IMR-90 (cell line): ENCODE results near the gene PRMT7. TPM values are rescaled to one million over a fixed set of nuclear protein-coding genes. Genes with fewer than 3 reads are reported as not detected.
A peak's percentile ranks its signal among the peaks of the same experiment; 100 is the strongest.

Experiments used
- ATAC-seq: fragments of 200-7000 bp; cut with Tn5 transposase; 2 replicates; pipeline ENCODE4 v1.9.1; 2020; ENCODE audit warnings: low read depth, mild to moderate bottlenecking, moderate library complexity
- BruUV-seq: library from RNA; stranded (reverse); fragments of 400-500 nt; replicated peaks from 2 replicates; lab custom pipeline; 2021; lab: Mats Ljungman, UMichigan
- CTCF ChIA-PET: fragments of 300-600 bp; formaldehyde crosslinking; extraction: SDS; loops from one replicate; lab custom pipeline; 2021; ENCODE audit warnings: antibody characterized with exemption; lab: Yijun Ruan, JAX
- POLR2A ChIA-PET: fragments of 300-600 bp; sonication (Branson Sonifier 250); formaldehyde crosslinking; loops from one replicate; lab custom pipeline; 2022; ENCODE audit warnings: antibody characterized with exemption; ENCODE audit not compliant: unreplicated experiment; lab: Charles Lee
- DNase-seq: peaks from one replicate; pipeline ENCODE4 v3.0.0; 2013
- H2AFZ ChIP-seq: replicated peaks from 2 replicates; pipeline ENCODE3; 2013; ENCODE audit warnings: low read length, mild to moderate bottlenecking; ENCODE audit not compliant: poor library complexity
- H2AK5ac ChIP-seq: 2 replicates; pipeline ENCODE4 v1.6.1; 2013; ENCODE audit warnings: low read depth, low read length, inconsistent platforms
- H2AK9ac ChIP-seq: replicated peaks from 2 replicates; pipeline ENCODE3; 2013; ENCODE audit warnings: mild to moderate bottlenecking, low read depth, low read length, moderate library complexity; ENCODE audit not compliant: poor library complexity
- H2BK120ac ChIP-seq: 2 replicates; pipeline ENCODE4 v1.6.1; 2013; ENCODE audit warnings: low read depth, low read length, inconsistent platforms
- H2BK15ac ChIP-seq: 3 replicates; pipeline ENCODE4 v1.6.1; 2013; ENCODE audit warnings: low read depth, low read length, inconsistent platforms
- H2BK20ac ChIP-seq: 2 replicates; pipeline ENCODE4 v1.6.1; 2013; ENCODE audit warnings: low read depth, mild to moderate bottlenecking, inconsistent platforms, low read length, moderate library complexity
- H2BK5ac ChIP-seq: 2 replicates; pipeline ENCODE4 v1.6.1; 2013; ENCODE audit warnings: mild to moderate bottlenecking, low read depth, low read length, inconsistent platforms; ENCODE audit not compliant: poor library complexity, severe bottlenecking
- H3K14ac ChIP-seq: replicated peaks from 2 replicates; pipeline ENCODE4 v1.6.1; 2013; ENCODE audit warnings: low read depth, low read length, inconsistent platforms
- H3K18ac ChIP-seq: 2 replicates; pipeline ENCODE4 v1.6.1; 2013; ENCODE audit warnings: low read depth, low read length, control low read depth
- H3K23ac ChIP-seq: 2 replicates; pipeline ENCODE4 v1.6.1; 2013; ENCODE audit warnings: low read depth, low read length, inconsistent platforms
- H3K27ac ChIP-seq: 2 replicates; pipeline ENCODE4 v1.5.1; 2013; ENCODE audit warnings: mild to moderate bottlenecking, control low read depth, low read length; ENCODE audit not compliant: insufficient read depth
- H3K27me3 ChIP-seq: 2 replicates; pipeline ENCODE4 v1.6.1; 2013; ENCODE audit warnings: low read length; ENCODE audit not compliant: control insufficient read depth, insufficient read depth
- H3K36me3 ChIP-seq: 2 replicates; pipeline ENCODE4 v1.6.1; 2013; ENCODE audit warnings: low read length, mixed read lengths; ENCODE audit not compliant: control insufficient read depth, insufficient read depth
- H3K4ac ChIP-seq: 2 replicates; pipeline ENCODE4 v1.6.1; 2013; ENCODE audit warnings: low read depth, low read length, inconsistent platforms
- H3K4me1 ChIP-seq: 2 replicates; pipeline ENCODE4 v1.6.1; 2013; ENCODE audit warnings: low read length, mixed read lengths; ENCODE audit not compliant: control insufficient read depth, insufficient read depth
- H3K4me2 ChIP-seq: 2 replicates; pipeline ENCODE4 v1.6.1; 2013; ENCODE audit warnings: low read depth, mild to moderate bottlenecking, control low read depth, low read length, moderate library complexity
- H3K4me3 ChIP-seq: 2 replicates; pipeline ENCODE4 v1.5.1; 2013; ENCODE audit warnings: low read depth, mild to moderate bottlenecking, control low read depth, low read length, moderate library complexity; ENCODE audit not compliant: insufficient read depth
- H3K56ac ChIP-seq: 2 replicates; pipeline ENCODE4 v1.6.1; 2013; ENCODE audit warnings: low read length, inconsistent platforms; ENCODE audit not compliant: insufficient read depth; ENCODE audit errors: extremely low read depth
- H3K79me1 ChIP-seq, 2 experiments: 2 replicates each; pipeline ENCODE4 v1.6.1; 2013; ENCODE audit warnings: low read length in 2 of 2, inconsistent platforms in 1 of 2, low read depth in 1 of 2
- H3K9ac ChIP-seq: 2 replicates; pipeline ENCODE4 v1.6.1; 2013; ENCODE audit warnings: low read depth, low read length, control low read depth
- H3K9me1 ChIP-seq: 2 replicates; pipeline ENCODE4 v1.6.1; 2013; ENCODE audit warnings: low read length, inconsistent platforms; ENCODE audit not compliant: insufficient read depth
- H3K9me3 ChIP-seq: 2 replicates; pipeline ENCODE4 v1.6.1; 2013; ENCODE audit warnings: low read length; ENCODE audit not compliant: control insufficient read depth, insufficient read depth
- H4K20me1 ChIP-seq: 2 replicates; pipeline ENCODE4 v1.6.1; 2013; ENCODE audit warnings: low read length, inconsistent platforms; ENCODE audit not compliant: insufficient read depth
- H4K5ac ChIP-seq: 2 replicates; pipeline ENCODE4 v1.6.1; 2013; ENCODE audit warnings: mild to moderate bottlenecking, low read depth, low read length, control low read depth
- H4K8ac ChIP-seq, 2 experiments: 2 replicates each; pipeline ENCODE4 v1.6.1; 2013; ENCODE audit warnings: low read depth in 2 of 2, low read length in 2 of 2, control low read depth in 1 of 2, inconsistent platforms in 1 of 2
- H4K91ac ChIP-seq: 2 replicates; pipeline ENCODE4 v1.6.1; 2013; ENCODE audit warnings: low read depth, low read length, inconsistent platforms; ENCODE audit not compliant: insufficient read depth
- CHD1 ChIP-seq: IDR thresholded peaks from 2 replicates; pipeline ENCODE4 v1.6.1; 2012; ENCODE audit warnings: low read depth, low read length, improper control_type of control experiment
- FOS ChIP-seq: fragments of 150-350 bp; IDR thresholded peaks from 2 replicates; pipeline ENCODE4 v1.6.1; 2016; ENCODE audit warnings: low read depth, low read length
- MAFK ChIP-seq: IDR thresholded peaks from 2 replicates; pipeline ENCODE4 v1.6.1; 2012; ENCODE audit warnings: low read depth, low read length, improper control_type of control experiment
- MAZ ChIP-seq: IDR thresholded peaks from 2 replicates; pipeline ENCODE4 v1.6.1; 2012; ENCODE audit warnings: low read depth, mild to moderate bottlenecking, low read length, improper control_type of control experiment, moderate library complexity, borderline replicate concordance
- NFE2L2 ChIP-seq: fragments of 150-350 bp; IDR thresholded peaks from 2 replicates; pipeline ENCODE4 v1.6.1; 2016; ENCODE audit warnings: low read depth, mild to moderate bottlenecking, low read length
- POLR2A ChIP-seq: IDR thresholded peaks from 2 replicates; pipeline ENCODE4 v1.6.1; 2012; ENCODE audit warnings: mild to moderate bottlenecking, low read depth, low read length
- RCOR1 ChIP-seq: IDR thresholded peaks from 2 replicates; pipeline ENCODE4 v1.6.1; 2012; ENCODE audit warnings: mild to moderate bottlenecking, low read length, improper control_type of control experiment; ENCODE audit not compliant: insufficient replicate concordance
- RFX5 ChIP-seq: IDR thresholded peaks from 2 replicates; pipeline ENCODE4 v1.8.0; 2012; ENCODE audit warnings: low read depth, mild to moderate bottlenecking, low read length, moderate library complexity
- SMC3 ChIP-seq: fragments of 150-350 bp; IDR thresholded peaks from 2 replicates; pipeline ENCODE4 v1.6.1; 2016; ENCODE audit warnings: low read depth, mild to moderate bottlenecking, antibody characterized with exemption, low read length, moderate library complexity
- WGBS, 2 experiments: methylation state at CpG; one replicate each; pipeline versions ENCODE4 v1.1.5 to v1.1.7; 2013; ENCODE audit warnings: missing lambda C conversion rate in 2 of 2; ENCODE audit not compliant: insufficient read length in 1 of 2; ENCODE audit errors: extremely low coverage in 2 of 2; 5-methylcytosine and 5-hydroxymethylcytosine counted together
- dilution Hi-C: fragments of 300-500 bp; cut with HindIII; formaldehyde crosslinking; loops from one replicate; pipeline ENCODE4 v1.14.3; 2018; ENCODE audit warnings: low sequenced_read_pairs; ENCODE audit not compliant: unreplicated experiment
- in situ Hi-C: fragments of 300-500 bp; cut with MboI; formaldehyde crosslinking; loops from 3 replicates; pipeline ENCODE4 v1.14.3; 2019; ENCODE audit warnings: low sequenced_read_pairs, inconsistent platforms, mixed read lengths
- intact Hi-C: fragments of 100-400 bp; cut with micrococcal nuclease; formaldehyde crosslinking; loops from 2 replicates; pipeline ENCODE4 v1.10.0; 2022
- polyA plus RNA-seq, 3 experiments: library from polyadenylated mRNA; depleted of rRNA; stranded (reverse); fragments of >200 nt; gene quantifications; 2 replicates each; pipeline ENCODE4 v1.2.3, GENCODE V29; 2012; ENCODE audit warnings: low replicate concordance in 1 of 3
- total RNA-seq: library from RNA; depleted of rRNA; stranded (reverse); fragments of >200 nt; gene quantifications from 2 replicates; pipeline ENCODE4 v1.2.3, GENCODE V29; 2012
- TF ChIP-seq, protein P1 (sequence below): fragments of 150-350 bp; IDR thresholded peaks from 2 replicates; pipeline ENCODE4 v1.6.1; 2016; ENCODE audit warnings: low read depth, mild to moderate bottlenecking, low read length, moderate library complexity, borderline replicate concordance
- TF ChIP-seq, protein P2 (sequence below): fragments of 150-350 bp; IDR thresholded peaks from 2 replicates; pipeline ENCODE4 v1.6.1; 2017; ENCODE audit warnings: mild to moderate bottlenecking, antibody characterized with exemption, low read length, low read depth
- TF ChIP-seq, protein P3 (sequence below): conservative IDR thresholded peaks from 2 replicates; pipeline ENCODE4 v1.5.1; 2012; ENCODE audit warnings: mild to moderate bottlenecking, low read depth, low read length, improper control_type of control experiment

PRMT7 gene
- total and polyA plus RNA-seq, 2 of the 4 experiments (the other 2 are of a cell fraction) = 63.1 to 68.6 TPM

DNA sequence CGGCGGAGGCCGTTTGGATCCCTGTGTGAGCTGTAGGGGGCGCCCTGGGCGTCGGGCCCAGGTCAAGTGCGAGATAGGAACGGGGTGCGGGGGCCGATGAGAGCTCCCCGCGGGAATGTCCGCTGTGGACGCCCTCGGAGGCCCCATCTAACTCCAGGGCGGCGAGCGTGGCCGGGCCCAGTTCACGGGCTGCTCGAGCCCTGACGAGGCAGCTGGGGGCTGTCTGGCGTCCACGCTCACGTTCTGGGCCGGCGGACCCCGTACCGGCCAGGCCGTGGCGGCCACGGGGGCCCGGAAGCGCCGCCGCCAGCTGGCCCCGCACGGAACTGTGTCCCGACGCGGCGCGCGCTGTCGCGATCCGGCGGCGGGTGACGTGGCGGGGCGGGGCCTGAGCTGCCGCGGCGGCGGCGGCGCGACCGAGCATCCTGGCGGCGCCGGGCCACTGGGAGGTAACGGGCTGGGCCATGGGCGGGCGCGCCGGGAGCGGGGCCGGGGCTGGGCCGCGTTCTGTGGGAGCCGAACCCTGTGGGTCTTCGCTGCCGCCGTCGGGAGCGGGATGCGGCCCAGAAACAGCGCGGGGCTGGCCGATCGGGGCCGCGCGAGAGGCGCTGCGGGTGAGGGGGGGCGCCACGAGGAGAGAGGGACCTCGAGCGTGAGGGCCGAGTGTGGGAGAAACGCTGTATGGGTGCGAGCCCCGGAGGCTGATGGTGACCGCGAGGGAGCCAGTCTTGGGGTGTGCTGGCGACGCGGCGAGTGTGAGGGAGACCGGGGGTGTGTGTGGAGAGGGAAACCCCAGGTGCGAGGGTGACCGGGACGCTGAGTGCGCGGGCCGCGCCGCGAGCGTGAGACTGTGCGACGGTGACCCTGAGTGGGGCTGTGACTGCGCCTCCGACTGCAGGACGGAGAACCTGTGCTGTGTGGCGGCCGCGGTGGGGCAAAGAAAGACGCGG, 46.4 kb upstream of the PRMT7 start, which contains the start of gene SLC7A6:
Gene SLC7A6, plus strand, starts transcription at position 399 of the 950 bp plus-strand sequence. CDS start 10,201 bp downstream, outside the sequence.
- dilution Hi-C loops = no loop called here
- peak; percentile 69 for DNase-seq
- no peak; the same call in 1 of the 2 replicates for TF ChIP-seq CHD1
- no peak for TF ChIP-seq RCOR1
- TF ChIP-seq SMC3 = peak; percentile 35; the same call in 1 of the 2 replicates
- TF ChIP-seq, protein P1, sequence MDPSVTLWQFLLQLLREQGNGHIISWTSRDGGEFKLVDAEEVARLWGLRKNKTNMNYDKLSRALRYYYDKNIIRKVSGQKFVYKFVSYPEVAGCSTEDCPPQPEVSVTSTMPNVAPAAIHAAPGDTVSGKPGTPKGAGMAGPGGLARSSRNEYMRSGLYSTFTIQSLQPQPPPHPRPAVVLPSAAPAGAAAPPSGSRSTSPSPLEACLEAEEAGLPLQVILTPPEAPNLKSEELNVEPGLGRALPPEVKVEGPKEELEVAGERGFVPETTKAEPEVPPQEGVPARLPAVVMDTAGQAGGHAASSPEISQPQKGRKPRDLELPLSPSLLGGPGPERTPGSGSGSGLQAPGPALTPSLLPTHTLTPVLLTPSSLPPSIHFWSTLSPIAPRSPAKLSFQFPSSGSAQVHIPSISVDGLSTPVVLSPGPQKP = no peak
- no peak for TF ChIP-seq RFX5
- no peak for TF ChIP-seq MAFK
- TF ChIP-seq, protein P2, sequence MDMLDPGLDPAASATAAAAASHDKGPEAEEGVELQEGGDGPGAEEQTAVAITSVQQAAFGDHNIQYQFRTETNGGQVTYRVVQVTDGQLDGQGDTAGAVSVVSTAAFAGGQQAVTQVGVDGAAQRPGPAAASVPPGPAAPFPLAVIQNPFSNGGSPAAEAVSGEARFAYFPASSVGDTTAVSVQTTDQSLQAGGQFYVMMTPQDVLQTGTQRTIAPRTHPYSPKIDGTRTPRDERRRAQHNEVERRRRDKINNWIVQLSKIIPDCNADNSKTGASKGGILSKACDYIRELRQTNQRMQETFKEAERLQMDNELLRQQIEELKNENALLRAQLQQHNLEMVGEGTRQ = no peak
- TF ChIP-seq POLR2A = peak; percentile 77
- TF ChIP-seq, protein P3, sequence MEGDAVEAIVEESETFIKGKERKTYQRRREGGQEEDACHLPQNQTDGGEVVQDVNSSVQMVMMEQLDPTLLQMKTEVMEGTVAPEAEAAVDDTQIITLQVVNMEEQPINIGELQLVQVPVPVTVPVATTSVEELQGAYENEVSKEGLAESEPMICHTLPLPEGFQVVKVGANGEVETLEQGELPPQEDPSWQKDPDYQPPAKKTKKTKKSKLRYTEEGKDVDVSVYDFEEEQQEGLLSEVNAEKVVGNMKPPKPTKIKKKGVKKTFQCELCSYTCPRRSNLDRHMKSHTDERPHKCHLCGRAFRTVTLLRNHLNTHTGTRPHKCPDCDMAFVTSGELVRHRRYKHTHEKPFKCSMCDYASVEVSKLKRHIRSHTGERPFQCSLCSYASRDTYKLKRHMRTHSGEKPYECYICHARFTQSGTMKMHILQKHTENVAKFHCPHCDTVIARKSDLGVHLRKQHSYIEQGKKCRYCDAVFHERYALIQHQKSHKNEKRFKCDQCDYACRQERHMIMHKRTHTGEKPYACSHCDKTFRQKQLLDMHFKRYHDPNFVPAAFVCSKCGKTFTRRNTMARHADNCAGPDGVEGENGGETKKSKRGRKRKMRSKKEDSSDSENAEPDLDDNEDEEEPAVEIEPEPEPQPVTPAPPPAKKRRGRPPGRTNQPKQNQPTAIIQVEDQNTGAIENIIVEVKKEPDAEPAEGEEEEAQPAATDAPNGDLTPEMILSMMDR = peak; percentile 79
- no peak for TF ChIP-seq FOS
- TF ChIP-seq MAZ = peak; percentile 69; the same call in 1 of the 2 replicates
- no peak for TF ChIP-seq NFE2L2

More for the DNA sequence above, 46.4 kb upstream of the PRMT7 start, which contains the start of gene SLC7A6:
- no peaks in the 10 kb centered on the region for H3K27me3 ChIP-seq
- H2AFZ ChIP-seq = peak within 1 kb of the TSS; percentile 96
- H2AK5ac ChIP-seq = peak within 1 kb of the TSS; percentile 92
- peak within 1 kb of the TSS; percentile 28; the same call in 1 of the 2 replicates for H2BK20ac ChIP-seq
- peaks cover 3 to 47% of the 10 kb centered on the region in 2 experiments for H3K79me1 ChIP-seq
- BruUV-seq = no TSS peak
- H3K27ac ChIP-seq = peak within 1 kb of the TSS; percentile 98
- peak; percentile 81 for ATAC-seq
- H3K9ac ChIP-seq = peak within 1 kb of the TSS; percentile 95
- WGBS, 2 experiments = 1% methylated on average over 79 of the region's 123 CpGs; no CpG with 5 or more reads in 1 of the 2 experiments
- H3K56ac ChIP-seq = peak within 1 kb of the TSS; percentile 84
- H3K4ac ChIP-seq = peak within 1 kb of the TSS; percentile 95
- H3K4me2 ChIP-seq = peak within 1 kb of the TSS; percentile 89
- peak within 1 kb of the TSS; percentile 87 for H2BK120ac ChIP-seq
- in situ Hi-C loops (loop anchor here (5.0 kb wide), 1 partner anchor 63 kb away; no protein-coding TSS in a partner anchor), intact Hi-C loops (loop anchor here (5.0 kb wide), 3 partner anchors 33 to 248 kb away; partner anchors contain the start of genes PRMT7 and SLC7A6OS)
- ChIA-PET POLR2A (interaction anchor here (0.6 to 1.6 kb wide), 5 partner anchors 13 to 68 kb away, joined by 3 to 4 read pairs (median 3); no protein-coding TSS in a partner anchor), CTCF (interaction anchor here (0.6 to 2.2 kb wide), 15 partner anchors 8 to 1413 kb away, joined by 3 to 10 read pairs (median 4); partner anchors contain the start of genes PRMT7 and SLC7A6OS)
- H3K23ac ChIP-seq = peak within 1 kb of the TSS; percentile 98
- peaks cover 10% of the 10 kb centered on the region for H3K4me1 ChIP-seq
- H2BK5ac ChIP-seq = peak within 1 kb of the TSS; percentile 97
- H3K9me1 ChIP-seq = peaks cover 7% of the 10 kb centered on the region; the same call in 1 of the 2 replicates
- H3K18ac ChIP-seq = peak within 1 kb of the TSS; percentile 53
- peak within 1 kb of the TSS; percentile 93 for H3K14ac ChIP-seq
- peaks cover 5% of the 10 kb centered on the region for H3K36me3 ChIP-seq
- peak within 1 kb of the TSS; percentile 82 for H4K5ac ChIP-seq
- H3K4me3 ChIP-seq = peak within 1 kb of the TSS; percentile 84
- peak within 1 kb of the TSS; percentile 88 for H4K91ac ChIP-seq
- H3K9me3 ChIP-seq = no peaks in the 10 kb centered on the region
- peaks cover 25% of the 10 kb centered on the region for H4K20me1 ChIP-seq
- peak within 1 kb of the TSS; percentile 91 for H2AK9ac ChIP-seq
- H4K8ac ChIP-seq = peak within 1 kb of the TSS; percentile 84 to 92
- peak within 1 kb of the TSS; percentile 33; the same call in 1 of the 3 replicates for H2BK15ac ChIP-seq
